Lung microvascular endothelial cell (primary cell): ENCODE data around the gene NPY4R. TPM values are rescaled to one million over a fixed set of nuclear protein-coding genes. Genes with fewer than 3 reads are reported as not detected.
"Not testable (repeated sequence)": the region's sequence is repeated elsewhere in the genome, so short reads cannot be mapped to it uniquely, and the experiment has no call there.

Experiments
- DNase-seq, 2 donors: peaks; one replicate each; pipeline versions ENCODE4 v3.0.0 to v3.0.0-alpha.2; 2010; ENCODE audit warnings: low read depth in 2 of 2
- total RNA-seq: library from RNA; depleted of rRNA; stranded (reverse); fragments of >200 nt; gene quantifications from 2 replicates; pipeline ENCODE4 v1.2.1, GENCODE V29; 2014

The NPY4R gene
- total RNA-seq: not detected in 2 replicates

- DNase-seq: not testable (repeated sequence)
Measured at GRCh38 chr10:46465765-46466164, at the start of gene NPY4R. TSS of gene NPY4R (minus strand) at chr10:46465958. CDS start at chr10:46462635, 3,323 bp downstream.

DNA sequence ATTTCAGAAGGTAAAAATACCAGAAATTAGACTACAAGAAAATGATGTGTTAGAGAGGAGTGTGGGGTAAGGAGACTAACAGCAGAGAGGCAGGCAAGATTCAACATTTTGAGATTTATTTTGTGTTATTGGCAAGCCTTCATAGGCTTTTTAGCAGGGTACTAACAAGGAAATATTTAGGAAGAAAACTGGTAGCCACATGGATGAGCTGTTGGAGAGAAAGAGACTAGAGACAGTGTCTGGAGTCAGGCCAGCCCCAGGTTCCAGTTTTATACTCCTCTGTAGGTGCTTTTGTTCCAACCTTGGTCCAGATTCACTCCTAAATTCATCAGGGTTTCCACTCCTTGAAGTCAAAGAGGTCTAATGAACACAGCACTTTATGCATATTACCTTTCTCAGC, 49.6 kb upstream of the NPY4R start:
- DNase-seq: no peak

DNA sequence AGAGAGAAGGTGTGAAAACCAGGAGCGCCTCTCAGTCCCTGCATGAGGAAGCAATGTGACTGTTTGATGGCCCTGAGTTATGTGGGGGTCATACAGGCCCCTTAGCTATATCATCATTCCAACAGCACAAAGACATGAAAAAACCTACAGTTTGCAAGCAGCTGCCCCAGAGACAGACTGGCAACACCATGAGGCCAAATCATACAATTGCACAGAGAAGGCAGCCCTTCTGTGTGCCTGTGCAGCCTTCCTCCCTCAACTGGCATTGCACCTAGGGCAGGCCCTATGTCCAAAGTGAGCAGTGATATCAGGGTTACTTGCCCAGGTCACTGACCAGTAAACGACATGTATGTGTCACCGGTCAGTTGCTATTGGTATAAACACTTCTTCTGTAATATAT, 49.1 kb upstream of the NPY4R start:
- DNase-seq: no peak

GRCh38 chr10:46514431-46514861, 48.7 kb upstream of the NPY4R start:
- no peak for DNase-seq

DNA sequence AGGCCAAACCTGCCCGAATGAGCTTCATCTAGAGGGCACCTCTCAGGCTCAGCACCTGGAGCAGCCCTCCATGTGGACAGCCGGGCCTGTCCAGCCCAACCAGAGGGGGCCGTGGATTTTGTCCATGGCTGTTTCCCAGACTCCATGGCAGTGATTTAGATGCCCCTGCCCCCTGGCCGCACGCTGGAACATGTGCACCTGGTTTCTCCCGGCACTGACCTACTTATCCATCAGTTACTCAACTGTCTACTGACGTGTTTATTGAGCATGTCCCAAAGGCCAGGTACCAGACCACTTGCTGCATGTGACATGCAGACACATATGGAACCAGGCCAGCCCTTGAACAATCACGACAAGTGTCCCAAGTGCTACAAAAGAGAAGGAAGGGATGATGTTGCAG, 47.6 kb upstream of the NPY4R start:
- DNase-seq: not testable (repeated sequence)

DNA sequence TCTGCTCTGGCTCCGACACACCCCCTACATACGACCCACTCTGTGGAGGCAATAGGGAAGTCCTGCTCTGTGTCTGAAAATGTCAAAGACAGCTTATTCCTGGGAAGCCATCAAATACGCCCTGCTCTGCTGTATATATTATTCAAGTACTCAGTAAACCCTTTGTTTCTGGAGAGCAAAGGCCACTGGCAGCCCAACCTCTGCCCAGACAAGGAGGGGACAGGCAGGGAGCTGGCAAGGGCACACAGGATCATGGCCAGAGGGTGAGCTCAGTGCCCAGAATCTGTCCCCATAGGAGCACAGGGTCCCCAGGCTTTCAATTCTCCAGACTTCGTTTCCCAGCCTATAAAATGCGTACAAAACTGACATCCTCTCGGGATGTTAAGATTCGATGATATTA, 47.0 kb upstream of the NPY4R start:
- DNase-seq: not testable (repeated sequence)

DNA sequence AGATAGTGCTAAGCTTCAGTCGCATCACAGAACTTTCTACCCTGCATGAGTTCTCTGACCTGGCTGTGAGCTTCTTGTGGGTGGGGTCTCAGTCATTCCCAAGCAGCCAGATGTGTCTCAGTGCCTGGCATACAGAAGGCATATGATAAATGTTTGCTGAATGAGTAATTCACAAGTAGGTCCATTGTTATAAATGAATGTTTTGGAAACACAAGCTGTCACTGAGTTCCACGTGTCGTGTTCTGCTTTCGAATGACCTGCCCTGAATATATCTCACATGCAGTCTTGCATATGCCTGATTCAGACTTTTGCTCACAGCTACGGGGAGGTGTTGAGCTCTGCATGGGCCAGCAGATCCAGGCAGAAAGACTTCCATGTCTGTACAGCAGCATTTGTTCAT, 46.2 kb upstream of the NPY4R start:
- DNase-seq: not testable (repeated sequence)

GRCh38 chr10:46499990-46500389, 34.2 kb upstream of the NPY4R start:
- not testable (repeated sequence) for DNase-seq

DNA sequence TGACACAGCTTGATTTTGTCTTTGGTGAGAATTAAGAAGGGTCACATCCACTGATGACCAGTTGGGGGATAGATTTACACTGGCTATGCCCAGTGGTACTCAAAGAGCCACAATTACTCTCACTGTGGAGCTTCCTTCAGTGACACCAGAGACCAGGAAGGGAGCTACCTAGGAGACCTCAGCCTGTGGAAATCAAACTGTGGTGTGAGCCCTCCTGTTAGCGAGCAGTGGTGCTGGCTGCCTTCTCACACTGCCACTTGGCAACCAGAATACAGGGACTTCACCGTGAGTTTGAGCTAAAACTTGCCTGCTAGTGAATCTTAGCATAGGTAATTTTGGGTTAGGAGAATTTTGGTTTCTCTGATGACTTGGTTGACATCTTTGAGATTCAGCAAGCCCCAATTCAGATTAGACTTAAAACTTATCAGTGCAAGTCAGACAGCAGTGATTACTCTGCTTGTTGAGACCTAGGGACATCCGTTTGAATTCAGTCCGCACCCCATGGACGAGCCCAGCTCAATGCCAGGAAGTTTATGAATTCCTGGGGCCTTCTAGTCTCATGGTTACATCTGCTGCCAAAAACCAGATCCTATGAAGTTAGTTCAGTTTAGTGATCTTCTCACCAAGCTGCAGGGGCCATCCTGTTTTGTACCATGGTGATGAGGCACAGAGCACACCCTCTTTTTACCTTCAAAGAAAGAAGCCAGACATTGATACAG, 33.4 kb upstream of the NPY4R start:
- not testable (repeated sequence) for DNase-seq

- not testable (repeated sequence) for DNase-seq
Measured at GRCh38 chr10:46497878-46498277, 32.1 kb upstream of the NPY4R start.

GRCh38 chr10:46497401-46497800, 31.6 kb upstream of the NPY4R start:
- DNase-seq: not testable (repeated sequence)

- not testable (repeated sequence) for DNase-seq
Measured at GRCh38 chr10:46491364-46492114, 25.8 kb upstream of the NPY4R start.

- DNase-seq: not testable (repeated sequence)
Measured at GRCh38 chr10:46490285-46490684, 24.5 kb upstream of the NPY4R start.

- not testable (repeated sequence) for DNase-seq
Measured at GRCh38 chr10:46486459-46486858, 20.7 kb upstream of the NPY4R start.

- not testable (repeated sequence) for DNase-seq
Measured at GRCh38 chr10:46474746-46475320, 9.1 kb upstream of the NPY4R start.

- not testable (repeated sequence) for DNase-seq
Measured at GRCh38 chr10:46473758-46474157, 8.0 kb upstream of the NPY4R start.

- DNase-seq: not testable (repeated sequence)
Measured at GRCh38 chr10:46470134-46470533, 4.4 kb upstream of the NPY4R start.

DNA sequence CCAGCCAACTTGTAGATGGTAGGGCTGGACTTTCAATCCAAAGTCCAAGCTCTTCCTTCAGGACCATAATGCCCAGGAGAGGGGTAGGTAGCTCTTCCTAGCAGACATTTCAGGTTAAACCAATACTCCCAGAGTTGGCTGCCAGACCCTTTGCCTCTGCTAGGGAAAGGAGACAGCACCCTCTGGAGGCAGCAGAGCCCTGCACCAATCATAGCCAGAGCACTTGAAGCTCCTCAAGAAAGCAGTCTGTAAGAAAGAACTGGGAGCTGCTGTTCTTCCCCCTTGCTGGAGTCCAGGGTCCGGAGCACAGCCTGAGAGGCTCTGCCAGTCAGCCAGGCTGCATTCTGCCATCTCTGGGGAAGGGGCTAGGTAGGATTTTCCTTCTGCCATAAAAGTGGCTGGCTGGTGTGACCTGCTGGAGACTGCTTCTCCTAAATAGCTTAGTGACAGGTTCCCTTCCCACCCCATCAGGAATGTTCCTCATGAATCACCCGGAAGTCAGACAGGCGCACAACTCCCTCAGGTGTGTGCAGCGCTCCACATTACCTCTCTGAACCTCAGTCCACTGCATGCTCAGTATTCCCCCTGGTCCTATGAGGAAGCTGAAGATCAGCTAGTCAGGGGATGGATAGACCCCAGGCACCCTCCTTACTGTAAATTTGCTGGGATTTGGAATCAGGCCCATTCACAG, 2.5 kb upstream of the NPY4R start:
- not testable (repeated sequence) for DNase-seq

- DNase-seq: not testable (repeated sequence)
Measured at GRCh38 chr10:46463608-46464007, 2.1 kb downstream of the NPY4R start.

DNA sequence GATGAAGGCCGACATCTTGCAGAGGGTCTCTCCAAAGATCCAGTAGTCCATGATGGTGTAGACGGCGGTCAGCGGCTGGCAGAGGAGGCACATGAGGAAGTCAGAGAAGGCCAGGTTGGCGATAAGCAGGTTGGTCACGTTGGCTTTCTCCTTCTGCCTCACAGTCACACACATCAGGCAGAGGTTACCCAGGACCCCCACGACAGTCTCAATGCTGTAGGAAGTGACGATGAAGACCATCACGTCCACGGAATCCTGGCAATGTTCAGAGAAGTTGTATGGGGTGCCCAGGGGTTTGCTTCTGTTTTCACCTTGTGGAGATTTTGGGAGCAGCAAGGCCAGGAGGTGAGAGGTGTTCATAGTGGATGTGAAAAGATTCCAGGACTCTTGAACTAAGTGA, 3.5 kb downstream of the NPY4R start:
- DNase-seq: not testable (repeated sequence)

- DNase-seq: not testable (repeated sequence)
Measured at GRCh38 chr10:46459579-46459978, 6.2 kb downstream of the NPY4R start.

DNA sequence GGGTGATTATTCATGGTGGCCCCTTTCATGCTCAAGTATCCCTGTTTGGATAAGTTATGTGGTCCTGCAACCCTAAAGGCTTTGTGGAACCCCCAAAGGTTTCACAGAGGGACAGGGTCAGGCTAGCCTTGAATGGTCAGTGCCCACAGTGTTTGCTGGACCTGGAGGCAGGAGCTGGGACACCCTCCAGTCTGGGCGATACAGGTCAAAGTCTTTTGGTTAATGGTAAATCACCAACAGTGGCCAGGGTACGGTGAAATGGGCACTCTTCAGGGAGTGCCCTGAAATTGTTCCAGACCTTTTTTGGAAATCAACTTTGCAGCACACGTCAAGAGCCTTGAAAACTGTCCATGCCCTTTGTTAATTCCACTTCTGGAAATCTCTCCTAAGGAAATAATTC, 8.7 kb downstream of the NPY4R start:
- DNase-seq: not testable (repeated sequence)
